Stomach (tissue), 9 donors: ENCODE measurements around the gene NFKBIA. TPM values are rescaled to one million over a fixed set of nuclear protein-coding genes. Genes with fewer than 3 reads are reported as not detected.
"Not testable (repeated sequence)": the region's sequence is repeated elsewhere in the genome, so short reads cannot be mapped to it uniquely, and the experiment has no call there.

Experiments
- DNase-seq, 2 donors: peaks; one replicate each; pipeline versions ENCODE4 v3.0.0 to v3.0.0-alpha.2; 2013 to 2019
- H3K27ac ChIP-seq, 5 donors: fragments of 200-600 bp in 4 of 5; sonication (generic) in 4 of 5; one replicate each; pipeline ENCODE4 v1.5.1; 2013 to 2019; ENCODE audit warnings: mild to moderate bottlenecking in 1 of 5, moderate library complexity in 1 of 5
- H3K27me3 ChIP-seq, 3 donors: fragments of 200-600 bp; sonication (generic); one replicate each; pipeline ENCODE4 v1.5.1; 2017 to 2019; ENCODE audit warnings: mixed run types in 1 of 3
- H3K36me3 ChIP-seq, 4 donors: fragments of 200-600 bp; sonication (generic); 1 replicate in 3 of 4; 2 replicates in 1 of 4; pipeline ENCODE4 v1.5.1; 2016 to 2019
- H3K4me1 ChIP-seq, 4 donors: fragments of 200-600 bp; sonication (generic); one replicate each; pipeline ENCODE4 v1.5.1; 2016 to 2019
- H3K4me3 ChIP-seq, 4 donors: fragments of 200-600 bp; sonication (generic) in 3 of 4; one replicate each; pipeline ENCODE4 v1.5.1; 2016 to 2019; ENCODE audit warnings: mild to moderate bottlenecking in 1 of 4
- H3K9me3 ChIP-seq, 4 donors: fragments of 200-600 bp; sonication (generic); one replicate each; pipeline ENCODE4 v1.5.1; 2016 to 2019
- CTCF ChIP-seq, 7 experiments: fragments of 450-650 bp in 4 of 7; fragments of 200-600 bp in 3 of 7; sonication (generic) in 3 of 7; IDR thresholded peaks; one replicate each; pipeline ENCODE4 v1.5.1; 2016 to 2019; ENCODE audit warnings: antibody characterized with exemption in 7 of 7, control low read depth in 2 of 7, mild to moderate bottlenecking in 1 of 7
- EP300 ChIP-seq: sonication (generic); formaldehyde crosslinking; IDR thresholded peaks from one replicate; pipeline ENCODE4 v1.6.1; 2017; ENCODE audit warnings: antibody characterized with exemption
- POLR2A ChIP-seq, 4 donors: fragments of 450-650 bp; IDR thresholded peaks; one replicate each; pipeline ENCODE4 v1.6.1; 2016; ENCODE audit warnings: antibody characterized with exemption in 4 of 4, control low read depth in 2 of 4, mild to moderate bottlenecking in 1 of 4, moderate library complexity in 1 of 4
- POLR2AphosphoS5 ChIP-seq, 3 donors: sonication (generic); formaldehyde crosslinking; IDR thresholded peaks; one replicate each; pipeline ENCODE4 v1.6.1; 2016; ENCODE audit warnings: antibody characterized with exemption in 3 of 3
- WGBS, 5 donors: extraction: QIAGEN DNeasy Blood & Tissue Kit in 3 of 5; methylation state at CpG; one replicate each; pipeline versions ENCODE4 v1.1.5 to v1.1.7; 2013 to 2018; 5-methylcytosine and 5-hydroxymethylcytosine counted together
- intact Hi-C: fragments of 100-400 bp; cut with DNase I; formaldehyde crosslinking; loops from one replicate; pipeline ENCODE4 v1.15.1; 2023; ENCODE audit warnings: low total_unique reads
- polyA plus RNA-seq, 3 donors: library from polyadenylated mRNA; stranded (reverse); fragments of 200-250 nt; gene quantifications; one replicate each; pipeline ENCODE4 v1.2.3, GENCODE V29; 2013
- total RNA-seq, 5 donors: library from RNA; depleted of rRNA; stranded (reverse); fragments of >200 nt; gene quantifications; one replicate each; pipeline versions ENCODE4 v1.1.0 to v1.2.3, GENCODE V29; 2014 to 2016
- donor health status: healthy with polysubstance abuse.
- donor health status: Bipolar disorder and iron deficiency.
- donor health status: healthy.

The NFKBIA gene
- total and polyA plus RNA-seq, 8 donors = 107 to 605 (median 172) TPM

GRCh38 chr14:35441160-35441559 lies 36.6 kb upstream of the NFKBIA start:
- no peak overlapping the region for H3K4me3 ChIP-seq
- H3K36me3 ChIP-seq = no peaks in the 10 kb centered on the region
- 87 to 96% (median 92%) methylated on average over 4 of the region's 4 CpGs for WGBS, 5 donors
- peaks cover 0 to 6% (median 0%) of the 10 kb centered on the region in 4 donors for H3K9me3 ChIP-seq
- H3K27ac ChIP-seq = no peak overlapping the region
- no peaks in the 10 kb centered on the region for H3K4me1 ChIP-seq
- no peaks in the 10 kb centered on the region for H3K27me3 ChIP-seq
- TF ChIP-seq POLR2A (IDR thresholded peaks at IDR 0.05) (no peak), CTCF (IDR thresholded peaks at IDR 0.05) (no peak), EP300 (no peak), POLR2AphosphoS5 (IDR thresholded peaks at IDR 0.05) (no peak)
- DNase-seq = no peak
- intact Hi-C loops = no loop called here

GRCh38 chr14:35438910-35439713 lies 34.6 kb upstream of the NFKBIA start:
- H3K4me1 ChIP-seq = no peaks in the 10 kb centered on the region
- TF ChIP-seq CTCF (IDR thresholded peaks at IDR 0.05) (no peak), POLR2A (IDR thresholded peaks at IDR 0.05) (no peak)
- H3K4me3 ChIP-seq = no peak overlapping the region
- WGBS, 5 donors = 60 to 62% (median 61%) methylated on average over 8 of the region's 8 CpGs
- no peak overlapping the region for H3K27ac ChIP-seq
- H3K36me3 ChIP-seq = no peaks in the 10 kb centered on the region
- H3K27me3 ChIP-seq = no peaks in the 10 kb centered on the region
- peaks cover 0 to 3% (median 0%) of the 10 kb centered on the region in 4 donors for H3K9me3 ChIP-seq
- intact Hi-C loops = no loop called here
- no peak for DNase-seq

- H3K4me3 ChIP-seq, H3K4me1 ChIP-seq, H3K27ac ChIP-seq, DNase-seq, intact Hi-C loops, H3K36me3 ChIP-seq, H3K9me3 ChIP-seq, H3K27me3 ChIP-seq: not testable (repeated sequence)
- WGBS, 5 donors = 93 to 97% (median 94%) methylated on average over 9 of the region's 9 CpGs
Observed at GRCh38 chr14:35438492-35438891, 33.9 kb upstream of the NFKBIA start.

GRCh38 chr14:35435177-35435576 lies 30.6 kb upstream of the NFKBIA start:
- Histone ChIP-seq H3K27me3 (no peaks in the 10 kb centered on the region), H3K27ac (no peak overlapping the region), H3K4me1 (no peaks in the 10 kb centered on the region), H3K36me3 (no peaks in the 10 kb centered on the region), H3K9me3 (no peaks in the 10 kb centered on the region), H3K4me3 (no peak overlapping the region)
- DNase-seq = no peak
- intact Hi-C loops = no loop called here
- TF ChIP-seq EP300 (no peak), CTCF (IDR thresholded peaks at IDR 0.05) (no peak), POLR2AphosphoS5 (IDR thresholded peaks at IDR 0.05) (no peak), POLR2A (IDR thresholded peaks at IDR 0.05) (no peak)

GRCh38 chr14:35433826-35434225 lies 29.3 kb upstream of the NFKBIA start:
- Histone ChIP-seq H3K4me3 (no peak overlapping the region), H3K9me3 (no peaks in the 10 kb centered on the region), H3K27ac (no peak overlapping the region), H3K4me1 (no peaks in the 10 kb centered on the region), H3K36me3 (no peaks in the 10 kb centered on the region), H3K27me3 (no peaks in the 10 kb centered on the region)
- intact Hi-C loops = no loop called here
- no peak for DNase-seq
- TF ChIP-seq POLR2A (IDR thresholded peaks at IDR 0.05) (no peak), EP300 (no peak), POLR2AphosphoS5 (IDR thresholded peaks at IDR 0.05) (no peak), CTCF (IDR thresholded peaks at IDR 0.05) (no peak)
- WGBS, 5 donors = 91 to 99% (median 97%) methylated on average over 1 of the region's 1 CpG
